NCI-H226 (cell line): ENCODE results near the gene COQ8A.

Source experiments
- DNase-seq: peaks from one replicate; pipeline ENCODE4 v3.0.0-alpha.2; 2015

COQ8A gene

GRCh38 chr1:226940029-226940805 lies at the start of gene COQ8A:
COQ8A (plus strand) TSS chr1:226940294; CDS start chr1:226961386, 21,092 bp downstream.
- peak; percentile 93 for DNase-seq

GRCh38 chr1:226890331-226891108 lies 49.6 kb upstream of the COQ8A start:
- DNase-seq, result no peak

GRCh38 chr1:226891346-226891745 lies 48.7 kb upstream of the COQ8A start:
- DNase-seq, result no peak

- peak; percentile 64 for DNase-seq
Measured at GRCh38 chr1:226891846-226892523, 48.1 kb upstream of the COQ8A start.

GRCh38 chr1:226892524-226892875 lies 47.6 kb upstream of the COQ8A start:
- no peak for DNase-seq

GRCh38 chr1:226893936-226894335 lies 46.2 kb upstream of the COQ8A start:
- DNase-seq, result no peak

- no peak for DNase-seq
Measured at GRCh38 chr1:226894826-226895225, 45.3 kb upstream of the COQ8A start.

GRCh38 chr1:226895644-226896043 lies 44.5 kb upstream of the COQ8A start:
- DNase-seq, result no peak

- DNase-seq, result no peak
Measured at GRCh38 chr1:226898246-226898645, 41.8 kb upstream of the COQ8A start.

GRCh38 chr1:226901421-226901820 lies 38.7 kb upstream of the COQ8A start:
- DNase-seq, result no peak

GRCh38 chr1:226902601-226903000 lies 37.5 kb upstream of the COQ8A start:
- no peak for DNase-seq

GRCh38 chr1:226903819-226904716 lies 36.0 kb upstream of the COQ8A start:
- no peak for DNase-seq

- DNase-seq, result no peak
Measured at GRCh38 chr1:226904772-226905171, 35.3 kb upstream of the COQ8A start.

- no peak for DNase-seq
Measured at GRCh38 chr1:226908419-226908818, 31.7 kb upstream of the COQ8A start.

GRCh38 chr1:226908913-226909312 lies 31.2 kb upstream of the COQ8A start:
- no peak for DNase-seq

- DNase-seq, result no peak
Measured at GRCh38 chr1:226912587-226913176, 27.4 kb upstream of the COQ8A start.

GRCh38 chr1:226915672-226915995 lies 24.5 kb upstream of the COQ8A start:
- no peak for DNase-seq

GRCh38 chr1:226916497-226916896 lies 23.6 kb upstream of the COQ8A start:
- DNase-seq, result no peak

- DNase-seq, result no peak
Measured at GRCh38 chr1:226919587-226919986, 20.5 kb upstream of the COQ8A start.

GRCh38 chr1:226919995-226920394 lies 20.1 kb upstream of the COQ8A start:
- DNase-seq, result no peak

GRCh38 chr1:226920446-226920894 lies 19.6 kb upstream of the COQ8A start:
- no peak for DNase-seq

- DNase-seq, result no peak
Measured at GRCh38 chr1:226921504-226921903, 18.6 kb upstream of the COQ8A start.
